ENCODE data around the gene METTL25.

The METTL25 gene

DNA sequence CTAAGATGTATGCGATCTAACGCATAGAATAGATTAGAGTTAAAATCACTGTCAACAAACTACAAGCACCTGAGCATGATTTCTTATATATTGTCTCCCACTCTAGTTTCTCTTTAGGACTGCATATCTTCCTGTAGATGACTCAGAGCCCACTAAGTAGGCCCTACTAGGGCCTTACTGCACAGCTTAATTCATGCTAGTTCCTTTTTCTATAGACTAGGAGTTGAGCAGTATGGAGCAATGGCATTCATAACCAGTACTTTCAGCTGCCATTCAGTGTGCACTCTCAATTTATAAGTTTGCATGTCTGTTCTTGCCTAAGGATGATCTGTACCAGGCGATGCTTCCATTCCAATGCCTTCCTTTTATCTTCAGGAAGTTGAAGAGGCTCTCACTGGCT is 103.5 kb downstream of the METTL25 start:
- no peak overlapping the region for H3K4me3 ChIP-seq (ENCODE audit: low read depth, low read length)

DNA sequence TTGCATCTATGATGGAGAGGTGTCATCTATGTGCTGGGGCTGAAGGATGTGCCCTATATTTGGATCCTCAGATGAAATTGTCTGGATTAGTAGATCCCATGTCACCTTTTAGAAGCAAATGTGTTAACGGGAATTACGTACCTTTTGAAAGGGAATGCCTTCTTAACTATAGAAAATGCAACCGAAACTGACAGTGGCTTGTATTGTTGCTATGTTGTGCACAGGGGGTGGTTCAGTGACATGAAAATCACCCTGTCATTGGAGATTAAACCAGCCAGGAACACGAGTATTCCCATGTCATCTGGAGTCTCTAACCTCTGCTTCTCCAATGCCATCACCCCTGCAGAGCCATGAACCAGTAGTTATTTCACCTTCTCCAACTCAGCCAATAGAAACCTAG is 110.2 kb downstream of the METTL25 start:
- no peak overlapping the region for H3K4me3 ChIP-seq (ENCODE audit: low read depth, low read length)
- TF ChIP-seq, protein P1, sequence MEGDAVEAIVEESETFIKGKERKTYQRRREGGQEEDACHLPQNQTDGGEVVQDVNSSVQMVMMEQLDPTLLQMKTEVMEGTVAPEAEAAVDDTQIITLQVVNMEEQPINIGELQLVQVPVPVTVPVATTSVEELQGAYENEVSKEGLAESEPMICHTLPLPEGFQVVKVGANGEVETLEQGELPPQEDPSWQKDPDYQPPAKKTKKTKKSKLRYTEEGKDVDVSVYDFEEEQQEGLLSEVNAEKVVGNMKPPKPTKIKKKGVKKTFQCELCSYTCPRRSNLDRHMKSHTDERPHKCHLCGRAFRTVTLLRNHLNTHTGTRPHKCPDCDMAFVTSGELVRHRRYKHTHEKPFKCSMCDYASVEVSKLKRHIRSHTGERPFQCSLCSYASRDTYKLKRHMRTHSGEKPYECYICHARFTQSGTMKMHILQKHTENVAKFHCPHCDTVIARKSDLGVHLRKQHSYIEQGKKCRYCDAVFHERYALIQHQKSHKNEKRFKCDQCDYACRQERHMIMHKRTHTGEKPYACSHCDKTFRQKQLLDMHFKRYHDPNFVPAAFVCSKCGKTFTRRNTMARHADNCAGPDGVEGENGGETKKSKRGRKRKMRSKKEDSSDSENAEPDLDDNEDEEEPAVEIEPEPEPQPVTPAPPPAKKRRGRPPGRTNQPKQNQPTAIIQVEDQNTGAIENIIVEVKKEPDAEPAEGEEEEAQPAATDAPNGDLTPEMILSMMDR (IDR thresholded peaks at IDR 0.05; ENCODE audit: low read depth, low read length), result no peak

More for the DNA sequence above, 103.5 kb downstream of the METTL25 start:
- TF ChIP-seq, protein P1 (IDR thresholded peaks at IDR 0.05; ENCODE audit: low read depth, low read length), result no peak

GRCh38 chr12:82470906-82471512 is 112.7 kb downstream of the METTL25 start:
- TF ChIP-seq, protein P1 (IDR thresholded peaks at IDR 0.05; ENCODE audit: low read depth, low read length), result no peak
- no peak overlapping the region for H3K4me3 ChIP-seq (ENCODE audit: low read depth, low read length)

DNA sequence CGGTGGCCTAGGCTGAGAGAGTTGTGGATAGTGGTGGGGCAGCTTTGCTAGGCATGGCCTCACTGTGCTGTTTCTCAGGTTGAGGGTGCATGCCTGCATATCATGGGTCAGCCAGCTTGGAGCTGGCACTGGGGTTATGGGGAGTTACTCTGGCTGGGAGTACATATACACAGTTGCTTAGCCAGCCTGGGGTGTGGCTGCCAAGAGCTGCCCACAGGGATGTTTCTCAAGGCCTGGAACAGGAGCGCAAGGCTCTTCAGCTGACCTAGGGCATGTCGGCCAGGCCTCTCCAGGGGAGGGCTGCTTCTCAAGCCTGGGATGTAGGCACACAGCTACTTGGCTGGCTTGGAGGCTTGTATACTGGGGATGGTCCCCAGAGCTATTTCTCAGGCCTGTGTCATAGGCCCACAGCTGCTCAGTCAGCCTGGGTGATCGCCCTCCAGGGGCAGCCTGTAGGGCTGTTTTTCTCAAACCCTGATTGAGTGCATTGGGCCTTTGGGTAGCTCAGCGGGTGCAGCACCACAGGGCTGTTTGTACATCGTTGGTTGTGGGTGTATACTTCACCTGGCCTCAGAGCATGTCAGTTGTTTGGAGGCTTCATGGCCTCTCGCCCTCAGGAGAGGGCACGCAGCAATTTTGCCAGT is 114.9 kb downstream of the METTL25 start:
- TF ChIP-seq, protein P1 (IDR thresholded peaks at IDR 0.05; ENCODE audit: low read depth, low read length), result no peak
- no peak overlapping the region for H3K4me3 ChIP-seq (ENCODE audit: low read depth, low read length)

DNA sequence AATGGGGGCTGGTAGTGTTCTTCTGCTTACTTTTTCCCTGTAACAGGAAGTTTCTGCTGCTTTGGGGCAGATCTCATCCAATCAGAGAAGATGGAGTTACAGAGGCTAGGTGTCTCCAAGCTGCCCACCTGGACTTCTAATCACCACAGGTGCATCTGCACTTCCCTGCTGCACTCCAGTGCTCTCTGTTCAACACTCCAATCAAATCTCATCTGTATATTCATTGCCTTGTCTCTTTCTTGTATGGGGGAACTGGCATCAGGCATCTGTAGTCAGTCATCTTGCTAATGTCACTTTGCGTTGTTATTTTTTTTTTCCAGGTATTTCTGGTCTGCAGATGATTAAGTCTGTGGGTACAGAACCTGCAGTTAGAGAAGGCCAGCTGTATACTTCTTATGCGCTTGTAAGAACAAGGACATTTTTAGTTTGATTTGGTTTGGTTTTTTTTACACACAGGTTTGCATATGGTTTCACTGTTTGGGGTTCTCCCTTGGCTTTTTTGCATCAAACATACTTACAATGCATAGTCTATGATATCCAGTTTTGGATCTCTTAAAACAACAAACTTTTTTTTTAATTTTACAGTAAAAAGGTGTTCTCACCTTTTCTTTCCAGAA is 116.0 kb downstream of the METTL25 start:
- TF ChIP-seq, protein P1 (IDR thresholded peaks at IDR 0.05; ENCODE audit: low read depth, low read length), result no peak
- H3K4me3 ChIP-seq (ENCODE audit: low read depth, low read length), result no peak overlapping the region

GRCh38 chr12:82474798-82475184 is 116.5 kb downstream of the METTL25 start:
- TF ChIP-seq, protein P1 (IDR thresholded peaks at IDR 0.05; ENCODE audit: low read depth, low read length), result no peak
- no peak overlapping the region for H3K4me3 ChIP-seq (ENCODE audit: low read depth, low read length)

DNA sequence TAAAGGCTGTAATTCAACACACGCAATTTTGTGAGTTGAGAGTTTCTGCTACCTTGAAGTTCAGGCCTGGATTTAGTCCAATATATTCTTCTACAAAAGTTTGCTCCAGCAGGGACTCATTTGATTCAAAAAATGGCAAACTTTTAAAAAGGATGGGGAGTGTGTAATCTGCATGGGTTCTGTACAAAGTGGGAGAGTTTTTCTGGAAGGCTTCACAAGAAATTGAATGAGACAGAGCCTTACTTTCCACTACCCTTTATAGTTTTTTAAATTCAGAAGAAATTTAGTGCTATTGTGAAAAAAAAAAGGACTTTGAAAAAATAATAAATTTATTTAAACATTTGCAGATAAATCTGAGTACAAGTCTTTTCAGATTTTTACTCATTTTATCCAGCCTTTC is 116.9 kb downstream of the METTL25 start:
- H3K4me3 ChIP-seq (ENCODE audit: low read depth, low read length), result no peak overlapping the region
- TF ChIP-seq, protein P1 (IDR thresholded peaks at IDR 0.05; ENCODE audit: low read depth, low read length), result no peak
